Activated naive CD8-positive, alpha-beta T cell treated with anti-CD3 and anti-CD28 coated beads, Interleukin-2, amount 50 U/mL, for 16 hours (primary cell): ENCODE data around the gene EFNB1.

Experiments
- DNase-seq: peaks from one replicate; pipeline ENCODE4 v3.0.0-alpha.2; 2020; ENCODE audit warnings: low read depth, low spot score

EFNB1 gene

DNA sequence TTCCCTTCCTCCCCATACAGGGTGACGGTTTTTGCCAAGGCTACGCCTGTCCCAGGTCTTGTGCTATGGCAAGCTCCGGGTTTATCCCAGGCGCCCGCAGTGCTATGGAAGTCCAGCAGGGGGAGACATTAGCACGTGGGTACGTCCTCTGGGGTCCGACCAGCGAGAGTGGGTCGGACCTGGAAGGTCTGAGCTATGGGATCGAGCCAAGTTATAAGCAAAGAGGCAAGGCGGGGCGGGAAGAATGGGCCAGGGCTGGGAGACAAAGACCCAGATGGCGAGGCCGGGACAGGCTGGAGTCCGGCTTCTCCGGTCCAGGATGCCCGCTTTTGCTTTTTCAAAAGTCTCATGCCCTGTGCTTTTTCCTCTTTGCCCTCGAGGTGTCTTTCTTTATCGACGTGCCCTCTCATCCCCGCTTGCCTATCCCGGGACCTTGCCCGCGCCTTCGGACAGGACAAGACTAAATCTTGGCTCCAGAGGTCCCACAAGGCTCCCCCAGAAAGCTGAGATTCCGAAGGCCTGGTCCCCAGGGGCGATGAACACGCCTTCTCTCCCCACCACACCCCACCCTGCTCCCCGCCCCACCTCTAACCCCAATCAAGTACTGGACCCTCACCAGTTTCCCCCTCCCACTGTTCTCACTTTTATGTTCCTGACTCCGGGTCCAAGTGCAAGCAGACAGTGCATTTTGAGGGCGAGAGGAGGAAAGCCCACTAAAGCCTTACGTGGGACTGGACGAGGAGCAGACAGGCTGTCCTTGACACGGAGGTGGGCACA lies 785 bp upstream of the EFNB1 start:
- DNase-seq = peak; percentile 49

DNA sequence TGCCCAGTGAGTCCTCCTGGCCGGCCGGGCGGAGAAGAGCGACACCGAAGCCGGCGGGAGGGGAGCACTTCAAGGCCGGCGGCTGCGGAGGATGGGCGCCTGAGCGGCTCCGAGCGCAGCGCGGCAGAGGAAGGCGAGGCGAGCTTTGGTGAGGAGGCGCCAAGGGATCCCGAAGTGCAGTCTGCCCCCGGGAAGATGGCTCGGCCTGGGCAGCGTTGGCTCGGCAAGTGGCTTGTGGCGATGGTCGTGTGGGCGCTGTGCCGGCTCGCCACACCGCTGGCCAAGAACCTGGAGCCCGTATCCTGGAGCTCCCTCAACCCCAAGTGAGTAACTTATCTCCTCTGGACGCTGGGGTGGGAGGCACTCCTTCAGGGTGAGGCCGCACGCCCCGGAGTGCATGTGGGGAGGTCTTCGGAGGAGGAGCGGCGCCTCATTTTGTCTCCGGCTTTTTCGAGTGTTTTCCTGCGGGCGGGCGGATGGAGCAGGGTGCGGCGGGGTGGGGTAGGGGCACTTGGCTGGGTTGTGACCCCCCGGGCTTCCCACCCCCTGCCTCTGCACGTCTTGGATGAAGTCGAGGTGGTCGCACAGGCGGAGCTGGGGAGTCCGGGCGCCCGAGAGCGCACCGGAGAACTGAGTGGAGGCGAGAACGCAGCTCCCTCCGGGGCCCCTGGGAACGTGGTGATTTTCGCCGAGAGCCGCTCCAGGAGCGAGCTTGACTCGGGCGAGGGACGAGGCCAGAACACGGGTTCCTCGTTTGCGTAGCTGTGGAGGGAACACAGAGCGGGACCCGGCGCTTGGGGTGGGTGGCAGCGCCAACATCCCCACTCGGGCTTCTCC lies 979 bp downstream of the EFNB1 start:
- DNase-seq = no peak

- DNase-seq = no peak
Observed at GRCh38 chrX:68830419-68831404, 1.9 kb downstream of the EFNB1 start.

DNA sequence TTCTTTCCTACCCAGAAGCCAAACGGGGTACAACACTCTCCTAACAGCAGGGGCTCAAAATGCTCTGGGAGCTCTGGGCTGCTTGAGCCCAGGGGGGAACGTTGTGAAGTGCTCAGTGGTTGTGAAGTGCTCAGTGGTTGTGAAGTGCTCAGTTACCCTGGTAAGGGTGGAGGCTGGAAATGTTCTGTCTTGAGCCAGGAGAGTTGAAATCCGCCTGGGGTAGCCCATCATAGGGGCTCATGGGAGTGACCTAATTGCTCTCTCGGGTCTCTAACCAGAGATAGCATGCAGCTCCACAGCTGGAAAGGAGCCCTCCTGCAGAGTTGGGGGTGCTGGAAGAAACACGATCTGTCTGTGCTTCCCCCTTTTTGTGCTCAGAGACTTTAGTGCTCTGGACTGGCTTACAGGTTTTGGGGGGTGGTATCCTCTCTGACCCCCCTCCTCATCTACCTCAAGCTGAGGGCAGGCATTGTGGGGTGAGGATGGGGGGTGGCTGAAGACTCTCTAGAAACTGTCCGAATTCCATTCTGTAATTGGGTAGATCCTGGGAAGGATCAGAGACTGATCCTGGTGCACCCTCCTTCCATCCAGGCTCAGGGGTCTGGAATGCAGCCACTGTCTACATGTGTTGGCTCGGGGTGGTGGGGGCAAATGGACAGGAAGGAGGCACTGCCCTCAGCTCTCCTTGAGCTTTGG lies 2.7 kb downstream of the EFNB1 start:
- no peak for DNase-seq

GRCh38 chrX:68832101-68832416 lies 3.2 kb downstream of the EFNB1 start:
- DNase-seq = no peak

- no peak for DNase-seq
Observed at GRCh38 chrX:68832516-68833447, 4.0 kb downstream of the EFNB1 start.

GRCh38 chrX:68833448-68833805 lies 4.6 kb downstream of the EFNB1 start:
- no peak for DNase-seq

DNA sequence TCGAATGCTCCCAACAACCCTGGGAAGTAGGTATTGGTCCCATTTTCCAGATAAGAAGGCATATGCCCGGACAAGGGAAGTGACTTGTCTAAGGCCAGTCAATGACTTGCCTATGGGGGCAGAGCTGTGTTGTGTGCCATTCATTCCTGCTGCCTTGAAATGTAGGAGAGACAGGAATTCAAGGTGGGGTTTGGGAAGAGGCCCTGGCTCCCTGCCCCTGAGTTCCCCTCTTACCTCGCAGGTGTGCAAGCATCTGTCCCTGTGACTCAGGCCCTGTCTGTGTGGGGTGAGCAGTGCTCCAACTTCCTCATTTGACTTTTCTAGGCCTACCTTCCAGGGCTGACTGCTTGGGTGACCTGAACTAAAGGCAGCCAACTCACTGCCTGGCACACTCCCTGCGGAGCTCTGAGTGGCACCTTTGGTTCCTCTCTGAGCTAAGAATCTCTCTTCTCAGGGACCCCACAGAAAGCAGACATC lies 5.1 kb downstream of the EFNB1 start:
- no peak for DNase-seq

GRCh38 chrX:68834371-68835103 lies 5.7 kb downstream of the EFNB1 start:
- no peak for DNase-seq

DNA sequence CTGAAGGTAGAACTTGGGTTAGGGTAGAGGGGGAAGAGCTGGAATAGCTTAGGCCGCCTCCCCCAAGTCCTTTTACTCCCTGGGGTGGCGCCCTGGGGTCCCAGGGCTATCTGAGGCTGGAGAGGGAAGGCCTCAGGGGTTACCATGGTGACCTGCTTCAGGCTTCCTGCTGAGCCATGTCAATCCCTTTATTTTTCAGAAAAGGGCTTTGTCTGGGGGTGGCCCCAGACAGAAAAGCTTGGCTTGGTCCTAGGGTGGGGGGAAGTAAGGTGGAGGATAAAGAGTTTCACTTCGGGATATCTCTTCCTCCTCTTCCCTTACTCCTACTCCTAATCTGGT lies 6.3 kb downstream of the EFNB1 start:
- DNase-seq = no peak

DNA sequence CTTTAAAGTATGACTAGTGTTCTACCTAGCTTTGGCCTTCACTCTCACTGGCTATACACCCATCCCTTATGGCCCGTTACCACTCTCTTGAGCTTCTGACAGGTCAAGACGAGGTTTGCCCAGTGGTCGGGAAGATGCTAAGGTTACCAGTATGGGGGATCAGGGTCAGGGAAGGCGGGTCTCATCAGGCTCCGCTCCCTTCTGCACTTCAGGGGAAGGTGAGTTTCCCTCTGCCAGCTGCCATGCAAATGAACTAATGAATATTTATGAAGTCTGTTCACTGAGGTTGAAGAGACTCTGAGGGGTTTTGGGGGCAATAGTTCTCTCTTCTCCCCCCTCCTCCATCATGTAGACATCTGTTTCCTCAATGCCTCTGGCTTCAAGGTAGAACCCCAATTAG lies 6.6 kb downstream of the EFNB1 start:
- DNase-seq = no peak

- no peak for DNase-seq
Observed at GRCh38 chrX:68837119-68837518, 8.3 kb downstream of the EFNB1 start.

DNA sequence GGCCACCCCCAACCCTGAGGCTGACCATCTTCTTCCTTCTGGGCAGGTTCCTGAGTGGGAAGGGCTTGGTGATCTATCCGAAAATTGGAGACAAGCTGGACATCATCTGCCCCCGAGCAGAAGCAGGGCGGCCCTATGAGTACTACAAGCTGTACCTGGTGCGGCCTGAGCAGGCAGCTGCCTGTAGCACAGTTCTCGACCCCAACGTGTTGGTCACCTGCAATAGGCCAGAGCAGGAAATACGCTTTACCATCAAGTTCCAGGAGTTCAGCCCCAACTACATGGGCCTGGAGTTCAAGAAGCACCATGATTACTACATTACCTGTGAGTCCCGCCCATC lies 9.7 kb downstream of the EFNB1 start:
- DNase-seq = no peak

DNA sequence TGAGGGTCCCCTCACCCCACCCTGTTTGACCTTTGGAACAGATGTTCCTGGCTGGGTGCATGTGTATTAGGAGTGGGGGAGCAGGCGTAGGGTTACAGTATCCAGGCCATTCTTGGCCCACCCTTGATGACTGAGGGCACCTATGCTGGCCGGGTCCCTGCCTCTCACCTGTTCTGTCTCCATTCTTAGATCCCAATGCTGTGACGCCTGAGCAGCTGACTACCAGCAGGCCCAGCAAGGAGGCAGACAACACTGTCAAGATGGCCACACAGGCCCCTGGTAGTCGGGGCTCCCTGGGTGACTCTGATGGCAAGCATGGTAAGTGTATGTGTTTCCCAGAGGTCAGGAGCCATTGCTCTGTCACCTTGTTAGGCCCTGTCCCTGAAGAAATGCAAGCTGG lies 10.9 kb downstream of the EFNB1 start:
- DNase-seq = no peak

- DNase-seq = no peak
Observed at GRCh38 chrX:68840256-68840655, 11.4 kb downstream of the EFNB1 start.

DNA sequence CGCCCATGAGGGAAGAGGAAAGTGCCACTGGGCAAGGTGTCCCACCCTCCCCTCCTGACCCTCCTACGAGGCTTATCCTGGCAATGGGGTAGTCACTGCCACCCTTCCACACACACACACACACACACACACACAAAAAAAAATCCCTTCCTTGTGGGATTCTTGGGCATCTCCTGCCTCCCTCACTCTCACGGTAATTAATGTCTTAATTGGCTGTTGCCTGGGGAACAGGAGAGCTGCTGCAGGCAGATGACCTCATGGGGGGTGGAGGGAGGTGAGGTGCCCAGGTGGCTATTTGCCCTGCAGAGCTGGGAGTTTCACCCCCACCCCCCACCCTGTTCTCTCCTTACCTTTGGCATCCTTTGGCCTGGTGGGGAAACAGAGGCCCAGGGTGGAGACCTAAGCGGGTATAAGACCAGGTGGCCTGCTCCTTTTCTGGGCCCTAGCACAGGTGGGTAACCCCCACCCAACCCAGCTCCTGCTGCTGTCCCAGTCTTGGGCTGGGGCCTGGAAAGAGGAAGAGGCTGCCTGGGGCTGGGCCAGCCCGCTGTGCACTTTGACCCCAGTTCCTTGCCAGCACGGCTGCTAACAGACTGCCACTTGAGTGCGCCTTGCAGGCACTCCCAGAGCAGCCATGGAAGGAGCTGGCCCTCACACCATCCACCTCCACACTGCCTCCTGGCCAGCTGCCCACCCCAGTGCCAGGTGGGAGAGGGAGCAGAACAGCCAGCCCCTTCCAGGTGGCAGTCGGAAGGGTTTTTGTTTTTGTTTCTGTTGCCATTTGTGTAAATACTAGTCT lies 12.6 kb downstream of the EFNB1 start:
- DNase-seq = no peak

DNA sequence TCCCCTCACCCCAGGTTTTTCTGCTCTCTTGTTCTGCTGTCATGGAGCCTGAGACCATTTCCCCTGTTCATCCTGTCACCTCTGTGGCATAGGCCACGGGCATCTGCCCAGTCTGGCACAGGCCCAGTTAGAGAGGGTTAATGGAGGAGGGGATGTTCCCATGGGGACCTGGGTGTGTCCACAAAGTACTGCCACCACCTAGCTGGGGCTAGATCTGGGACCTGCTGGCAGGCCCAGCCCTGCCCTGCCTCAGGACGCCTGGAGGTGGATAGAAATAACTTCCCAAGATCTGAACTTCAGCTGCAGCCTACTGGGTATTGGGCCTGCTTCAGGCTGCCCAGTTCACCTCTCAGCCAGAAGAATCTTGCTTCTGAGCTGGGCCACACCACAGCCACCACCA lies 13.5 kb downstream of the EFNB1 start:
- DNase-seq = no peak

DNA sequence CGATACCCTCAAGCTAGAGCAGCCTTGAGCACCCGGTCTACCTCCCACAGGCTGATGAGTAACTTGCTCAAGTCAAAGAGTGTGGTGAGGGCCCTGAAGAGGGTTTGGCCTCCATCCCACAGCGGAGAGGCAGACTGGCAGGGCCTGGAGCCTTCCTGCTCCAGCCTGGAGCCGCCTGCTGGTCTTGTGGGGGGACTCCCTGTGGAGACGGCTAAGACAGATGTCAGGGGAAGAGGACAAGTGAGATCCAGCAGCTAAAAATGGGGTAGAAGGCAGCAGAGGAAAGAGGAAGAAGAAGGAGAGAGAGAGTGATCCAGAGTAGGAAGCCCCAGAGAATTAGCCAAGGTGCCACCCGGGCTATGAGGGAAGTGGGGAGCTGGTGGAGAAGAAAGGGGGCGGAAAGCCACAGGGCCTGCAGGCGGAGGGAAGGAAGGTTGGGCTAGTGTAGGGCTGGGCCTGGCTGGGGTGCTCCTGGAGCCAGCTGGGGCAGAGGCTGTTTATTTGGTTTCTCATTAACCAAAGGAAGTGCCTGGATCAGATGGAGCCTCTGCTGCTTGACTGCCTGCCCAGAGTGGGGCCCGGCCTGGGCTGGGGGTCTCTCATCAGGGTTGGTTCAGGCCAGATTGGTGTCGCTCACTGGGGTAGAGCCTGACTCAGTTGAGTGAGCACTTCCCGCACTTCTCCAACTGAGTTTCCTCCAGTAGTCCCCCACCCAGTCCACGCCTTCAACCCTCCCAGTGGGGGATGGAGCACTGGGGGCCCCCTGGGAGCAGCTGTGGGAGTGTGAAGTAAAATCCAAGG lies 14.2 kb downstream of the EFNB1 start:
- DNase-seq = no peak
